Measurements from ENCODE around the gene APBA2. TPM values are rescaled to one million over a fixed set of nuclear protein-coding genes. Genes with fewer than 3 reads are reported as not detected.

Gene APBA2
- total RNA-seq, 2 experiments from 2014 or later: 30.8 to 32.0 TPM

- DNase-seq: no peak
- peak overlapping the region; percentile 20 for H3K27ac Mint-ChIP-seq
- H3K36me3 Mint-ChIP-seq (ENCODE audit: low read depth): peaks cover 3% of the 10 kb centered on the region
- no peak overlapping the region for H3K4me3 Mint-ChIP-seq
- TF ChIP-seq CTCF (IDR thresholded peaks at IDR 0.05): no peak
- ChIA-PET POLR2A (interaction anchor here (0.6 kb wide), 1 partner anchor 8 kb away, joined by 3 read pairs; no protein-coding TSS in a partner anchor), CTCF (interaction anchor here (1.0 to 2.3 kb wide), 2 partner anchors 8 to 23 kb away, joined by 4 to 6 read pairs; no protein-coding TSS in a partner anchor)
- H3K27me3 Mint-ChIP-seq: no peaks in the 10 kb centered on the region
- H3K4me1 Mint-ChIP-seq (ENCODE audit: low read depth): peaks cover 81% of the 10 kb centered on the region
- no peaks in the 10 kb centered on the region for H3K9me3 Mint-ChIP-seq
- intact Hi-C loops (cut with micrococcal nuclease): no loop called here
- no peak for ATAC-seq
Observed at GRCh38 chr15:28899061-28899738, 13.4 kb downstream of the APBA2 start.

GRCh38 chr15:28900041-28900891, 14.5 kb downstream of the APBA2 start:
- Mint-ChIP-seq H3K27me3 (no peaks in the 10 kb centered on the region), H3K27ac (peak overlapping the region; percentile 63), H3K4me1 (ENCODE audit: low read depth) (peaks cover 84% of the 10 kb centered on the region), H3K36me3 (ENCODE audit: low read depth) (peaks cover 3% of the 10 kb centered on the region), H3K4me3 (no peak overlapping the region), H3K9me3 (no peaks in the 10 kb centered on the region)
- intact Hi-C loops (cut with micrococcal nuclease): no loop called here
- DNase-seq (peak; percentile 71), ATAC-seq (peak; percentile 85)
- ChIA-PET CTCF (interaction anchor here (1.3 to 1.4 kb wide), 2 partner anchors 13 to 75 kb away, joined by 3 read pairs; no protein-coding TSS in a partner anchor), POLR2A (interaction anchor here (1.0 kb wide), 2 partner anchors 12 to 66 kb away, joined by 3 read pairs; no protein-coding TSS in a partner anchor)
- TF ChIP-seq CTCF (IDR thresholded peaks at IDR 0.05): no peak

- Mint-ChIP-seq H3K27me3 (no peaks in the 10 kb centered on the region), H3K27ac (peak overlapping the region; percentile 63), H3K9me3 (no peaks in the 10 kb centered on the region), H3K4me3 (no peak overlapping the region), H3K4me1 (ENCODE audit: low read depth) (peaks cover 89% of the 10 kb centered on the region), H3K36me3 (ENCODE audit: low read depth) (peaks cover 3% of the 10 kb centered on the region)
- TF ChIP-seq CTCF (IDR thresholded peaks at IDR 0.05): no peak
- DNase-seq: no peak
- intact Hi-C loops (cut with micrococcal nuclease): no loop called here
- POLR2A ChIA-PET: interaction anchor here (1.0 kb wide), 2 partner anchors 12 to 66 kb away, joined by 3 read pairs; no protein-coding TSS in a partner anchor
- CTCF ChIA-PET: interaction anchor here (1.3 to 1.4 kb wide), 2 partner anchors 12 to 75 kb away, joined by 3 read pairs; no protein-coding TSS in a partner anchor
- ATAC-seq: no peak
Observed at GRCh38 chr15:28900892-28901586, 15.3 kb downstream of the APBA2 start.

GRCh38 chr15:28901587-28901980, 15.8 kb downstream of the APBA2 start:
- ChIA-PET CTCF (interaction anchor here (1.3 kb wide), 1 partner anchor 74 kb away, joined by 3 read pairs; no protein-coding TSS in a partner anchor), POLR2A (no interaction called here)
- no peak for TF ChIP-seq CTCF (IDR thresholded peaks at IDR 0.05)
- H3K4me1 Mint-ChIP-seq (ENCODE audit: low read depth): peaks cover 91% of the 10 kb centered on the region
- ATAC-seq: no peak
- intact Hi-C loops (cut with micrococcal nuclease): no loop called here
- no peak for DNase-seq
- H3K27ac Mint-ChIP-seq: no peak overlapping the region
- H3K36me3 Mint-ChIP-seq (ENCODE audit: low read depth): peaks cover 3% of the 10 kb centered on the region
- no peaks in the 10 kb centered on the region for H3K27me3 Mint-ChIP-seq
- no peak overlapping the region for H3K4me3 Mint-ChIP-seq
- no peaks in the 10 kb centered on the region for H3K9me3 Mint-ChIP-seq
